Femur (tissue), 1 donor: ENCODE results near the gene LRRC63.

Experiments
- DNase-seq: peaks from one replicate; pipeline ENCODE4 v3.0.0-alpha.2; 2017

LRRC63 gene

GRCh38 chr13:46313432-46314257 lies 101.9 kb downstream of the LRRC63 start:
- no peak for DNase-seq

GRCh38 chr13:46314587-46314986 lies 102.9 kb downstream of the LRRC63 start:
- DNase-seq: no peak

GRCh38 chr13:46315036-46315435 lies 103.3 kb downstream of the LRRC63 start:
- DNase-seq: no peak

- no peak for DNase-seq
Measured at GRCh38 chr13:46315491-46316075, 103.9 kb downstream of the LRRC63 start.

GRCh38 chr13:46317120-46317519 lies 105.4 kb downstream of the LRRC63 start:
- no peak for DNase-seq

- no peak for DNase-seq
Measured at GRCh38 chr13:46318986-46319385, 107.3 kb downstream of the LRRC63 start.

- DNase-seq: no peak
Measured at GRCh38 chr13:46320406-46320805, 108.7 kb downstream of the LRRC63 start.

- DNase-seq: no peak
Measured at GRCh38 chr13:46320821-46321220, 109.1 kb downstream of the LRRC63 start.

GRCh38 chr13:46321494-46322225 lies 109.9 kb downstream of the LRRC63 start:
- DNase-seq: peak; percentile 58

GRCh38 chr13:46324976-46325375 lies 113.2 kb downstream of the LRRC63 start:
- no peak for DNase-seq
